HG02870 (cell line): ENCODE measurements around the gene EDN3.

Experiments used
- ATAC-seq: cut with Tn5 transposase; IDR thresholded peaks from one replicate; pipeline ENCODE4 v1.9.1; 2021; ENCODE audit warnings: mild to moderate bottlenecking, moderate library complexity; ENCODE audit not compliant: unreplicated experiment

The EDN3 gene

DNA sequence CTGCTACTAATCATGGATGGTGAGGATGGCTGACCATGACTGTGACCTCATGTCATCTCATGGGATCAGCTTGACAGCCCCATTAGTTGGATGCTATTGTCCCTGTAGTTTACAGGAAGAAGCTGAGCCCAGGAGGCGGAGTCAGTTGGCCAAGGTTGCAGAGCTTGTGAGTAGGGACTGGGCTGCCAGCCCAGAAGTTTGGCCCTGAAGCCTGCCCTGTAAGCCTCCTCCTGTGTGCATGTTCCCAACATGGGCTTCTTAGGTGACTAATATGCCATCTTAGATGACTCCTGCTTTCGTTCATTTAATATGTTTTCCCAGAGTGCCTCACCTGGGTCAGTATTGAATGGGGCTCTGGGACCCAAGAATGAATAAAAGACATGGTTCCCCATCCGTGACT, 6.9 kb downstream of the EDN3 start:
- no peak for ATAC-seq

DNA sequence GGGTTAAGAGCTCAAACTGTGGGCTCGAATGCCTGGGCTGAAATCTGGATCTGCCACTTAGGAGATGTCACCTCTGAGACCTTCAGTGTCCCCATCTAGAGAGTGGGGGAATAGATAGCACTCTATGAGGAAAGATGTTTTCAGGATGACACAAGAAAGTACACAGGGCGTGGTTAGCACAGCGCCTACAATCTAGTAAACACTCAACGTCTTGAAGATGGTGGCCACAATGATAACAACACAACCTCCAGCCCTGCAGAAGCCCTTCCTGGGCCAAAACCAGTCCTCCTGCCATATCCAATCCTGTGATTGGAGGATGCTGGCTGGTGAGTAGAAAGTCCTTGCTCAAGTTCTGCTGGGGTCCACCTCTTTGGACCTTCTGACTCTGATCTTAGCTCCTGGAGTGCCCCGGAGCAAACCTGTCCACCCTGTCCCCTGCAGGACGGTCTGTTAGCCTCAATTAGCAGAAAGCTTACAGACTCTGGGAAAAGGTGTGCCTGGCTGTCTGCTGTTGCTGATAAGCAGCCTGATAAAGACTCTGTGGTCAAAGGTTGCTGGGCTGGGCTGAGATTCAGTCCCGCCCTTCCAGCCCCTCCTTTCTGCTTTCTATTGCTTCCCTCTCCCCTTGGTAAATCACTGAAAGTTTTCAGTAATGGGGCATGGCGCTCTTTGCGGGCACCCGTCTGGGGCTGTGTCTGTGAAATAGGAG, 8.2 kb downstream of the EDN3 start:
- ATAC-seq: no peak

DNA sequence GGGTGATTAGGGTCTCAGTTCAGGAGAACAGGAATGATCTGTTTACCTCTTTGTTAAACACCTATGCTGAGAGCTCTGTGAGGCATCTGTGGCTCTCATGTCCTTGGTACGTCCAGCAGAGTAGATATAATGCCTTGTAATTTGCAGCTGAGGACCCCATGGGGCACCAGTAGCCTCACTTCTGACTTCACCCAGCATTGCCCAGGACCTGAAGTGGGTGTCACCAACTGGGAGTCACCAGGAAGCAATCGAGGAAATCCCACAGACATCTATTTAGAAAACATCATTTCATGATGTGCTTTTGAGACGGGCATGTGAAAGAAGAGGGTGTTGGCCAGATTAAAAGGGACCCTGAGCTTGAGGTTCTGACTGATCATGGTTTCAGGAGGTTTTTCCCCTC, 8.8 kb downstream of the EDN3 start:
- no peak for ATAC-seq

DNA sequence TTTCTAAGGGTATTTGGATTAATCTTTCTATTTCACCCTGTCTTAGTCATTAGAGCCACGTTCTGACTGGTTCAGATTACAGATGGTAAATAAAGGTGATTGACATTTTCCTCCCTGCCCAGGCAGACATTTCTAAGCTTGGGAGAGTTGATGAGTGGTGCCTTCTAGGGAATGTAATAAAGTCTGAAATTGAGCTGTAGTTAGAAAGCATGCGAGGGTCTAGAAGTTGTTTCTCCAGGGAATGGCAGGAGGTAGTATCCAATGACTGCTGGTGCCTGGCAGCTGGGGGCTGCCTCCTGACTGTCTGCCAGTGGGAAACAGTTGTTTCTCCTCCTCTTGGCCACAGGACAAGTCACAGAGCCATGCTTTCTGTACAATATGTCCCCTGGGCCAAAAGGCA, 14.6 kb downstream of the EDN3 start:
- no peak for ATAC-seq

DNA sequence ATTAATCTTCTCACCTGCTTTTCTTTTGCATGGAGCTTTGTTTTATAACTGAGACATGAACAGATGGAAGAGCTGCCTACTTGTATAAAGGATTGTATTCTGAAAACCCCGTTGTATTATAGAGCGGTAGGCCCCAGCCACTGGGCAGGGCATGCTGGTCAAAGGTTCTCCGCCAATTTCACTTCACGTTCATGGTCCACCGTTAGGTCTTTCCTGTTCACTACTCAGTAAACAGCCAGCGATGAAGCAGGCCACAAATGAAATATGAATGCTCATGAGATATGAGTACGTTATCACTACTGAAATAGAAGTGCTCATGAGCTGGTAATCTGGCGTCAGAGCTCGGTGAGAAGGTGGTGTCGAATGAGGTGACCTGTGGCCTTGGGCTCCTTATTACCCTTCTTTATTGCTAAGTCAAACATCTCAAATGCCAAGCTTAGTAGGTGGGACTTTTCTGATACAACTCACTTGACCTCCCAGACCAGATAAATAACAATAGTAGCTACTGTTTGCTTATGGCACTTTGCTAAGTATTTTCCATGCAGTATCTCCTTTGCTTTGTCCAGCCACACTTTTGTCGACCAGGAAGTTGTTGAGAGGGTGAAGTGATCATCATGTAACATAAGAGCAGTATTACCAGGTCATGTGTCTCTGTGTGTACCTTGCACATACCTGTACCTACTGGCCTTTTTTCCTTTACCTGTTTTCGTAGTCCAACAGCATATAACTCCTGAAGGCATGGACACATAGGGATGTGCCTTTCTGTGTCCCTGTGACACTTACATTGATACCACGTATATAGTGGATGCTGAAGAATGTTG, 16.7 kb downstream of the EDN3 start:
- ATAC-seq: no peak

DNA sequence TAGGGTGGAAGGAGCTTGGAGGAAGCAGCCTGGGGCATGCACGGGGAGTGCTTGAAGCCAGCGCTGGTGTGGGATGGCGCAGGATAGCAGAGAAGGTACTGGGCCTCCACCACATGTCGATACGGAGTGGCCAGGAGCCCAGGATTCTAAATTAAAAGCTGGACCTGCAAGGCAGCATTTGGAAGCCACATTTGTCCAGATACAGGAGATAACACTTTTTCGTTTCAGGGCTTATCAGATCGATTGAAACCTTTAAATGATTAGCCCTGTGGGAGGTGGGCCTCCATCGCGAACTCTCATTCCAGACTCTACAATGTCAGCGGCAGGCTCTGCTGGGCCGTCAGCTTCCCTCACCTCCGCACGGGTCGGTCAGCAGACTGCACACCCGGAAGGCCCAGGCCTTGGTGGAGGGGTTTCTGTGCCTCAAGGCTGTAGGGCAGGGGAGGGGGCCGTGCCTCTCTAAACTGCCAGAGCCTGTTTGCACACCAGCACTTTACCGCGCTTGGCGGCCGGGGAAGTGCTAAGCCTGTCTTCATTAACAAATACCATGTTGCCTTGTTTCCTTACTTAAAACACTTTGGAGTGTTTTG, 17.9 kb downstream of the EDN3 start:
- no peak for ATAC-seq

DNA sequence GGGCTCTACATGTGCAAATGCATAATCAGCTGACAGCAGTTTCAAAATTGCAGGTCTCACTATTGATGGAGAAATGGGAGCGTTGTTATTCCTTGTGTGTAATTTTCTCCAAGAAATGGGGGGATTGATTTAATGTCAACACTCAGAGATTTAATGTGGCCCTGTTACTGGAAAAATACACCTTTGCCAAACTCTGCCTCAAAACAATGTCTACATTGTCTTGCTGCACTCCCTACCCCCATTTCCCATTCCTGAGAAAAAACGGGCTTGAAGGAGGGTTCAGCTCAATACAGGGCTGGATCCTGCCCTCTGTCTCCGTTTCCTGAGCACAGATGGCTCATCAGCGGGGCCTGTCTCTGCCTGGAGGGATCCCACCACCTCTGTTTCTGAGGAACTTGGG, 18.4 kb downstream of the EDN3 start:
- ATAC-seq: no peak

DNA sequence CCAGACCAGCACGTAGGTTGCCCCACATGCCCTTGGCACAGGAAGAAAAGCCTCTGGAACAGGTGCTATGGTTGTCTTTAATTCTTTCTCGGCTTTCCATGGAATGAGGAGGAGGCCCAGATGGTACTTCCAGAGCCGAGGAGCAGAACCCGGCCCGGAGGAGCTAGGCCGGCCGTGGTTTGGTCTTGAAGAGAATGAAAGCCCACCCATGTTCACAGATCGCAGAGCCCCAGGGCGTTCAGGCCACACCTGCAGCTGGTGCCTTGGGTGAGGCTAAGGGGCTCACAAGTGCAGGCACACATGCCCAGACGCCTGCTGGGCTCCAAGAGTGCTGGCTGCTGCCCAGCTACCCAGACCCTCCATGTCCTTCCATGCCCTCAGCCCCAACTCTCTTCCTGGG, 20.0 kb downstream of the EDN3 start:
- no peak for ATAC-seq

DNA sequence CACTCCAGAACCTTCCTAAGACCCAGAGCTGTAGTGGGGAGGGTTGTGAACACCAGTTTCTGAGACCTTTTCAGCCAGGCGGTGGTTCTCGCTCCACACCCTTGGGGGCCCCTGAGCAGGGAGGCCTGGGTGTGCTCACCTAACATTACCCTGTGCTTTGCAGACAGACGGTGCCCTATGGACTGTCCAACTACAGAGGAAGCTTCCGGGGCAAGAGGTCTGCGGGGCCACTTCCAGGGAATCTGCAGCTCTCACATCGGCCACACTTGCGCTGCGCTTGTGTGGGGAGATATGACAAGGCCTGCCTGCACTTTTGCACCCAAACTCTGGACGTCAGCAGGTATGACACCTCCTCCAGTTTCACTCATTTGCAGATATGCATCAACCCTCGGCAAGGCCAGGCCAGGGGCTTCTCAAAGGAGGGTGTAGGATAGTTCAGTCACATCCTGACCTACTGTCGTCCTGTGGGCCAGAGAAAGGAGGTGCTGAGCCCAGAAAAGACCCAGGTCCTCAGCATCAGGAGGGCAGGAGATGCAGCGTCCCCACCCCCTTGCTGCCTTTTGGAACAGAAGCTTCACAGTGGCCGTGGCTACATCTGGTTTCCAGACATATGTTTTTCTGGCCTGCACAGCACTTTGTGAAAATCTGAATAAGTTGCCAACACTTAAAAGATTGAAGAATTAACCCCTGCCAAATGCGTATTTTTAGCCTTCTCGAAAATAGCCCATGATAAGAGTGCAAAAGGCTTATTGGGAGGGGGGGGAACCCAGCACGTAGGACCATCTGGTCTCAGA, 20.6 kb downstream of the EDN3 start:
- no peak for ATAC-seq

DNA sequence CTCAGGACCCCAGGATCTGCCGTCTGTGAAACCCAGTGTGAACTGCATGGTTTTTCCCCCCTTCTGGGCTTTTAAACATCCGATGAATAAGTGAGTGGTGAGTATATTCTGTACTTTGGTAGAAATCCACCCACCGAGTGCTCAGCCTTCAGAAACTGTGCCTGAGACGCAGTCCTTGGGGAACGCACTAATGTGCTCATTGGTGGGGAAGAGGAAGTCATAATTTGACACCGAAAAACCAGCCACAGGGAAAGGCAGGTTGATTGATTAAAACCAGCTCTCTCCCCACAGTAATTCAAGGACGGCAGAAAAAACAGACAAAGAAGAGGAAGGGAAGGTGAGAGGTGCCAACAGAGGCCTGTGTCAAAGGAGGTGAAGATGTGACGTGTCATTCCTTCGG, 21.7 kb downstream of the EDN3 start:
- no peak for ATAC-seq

DNA sequence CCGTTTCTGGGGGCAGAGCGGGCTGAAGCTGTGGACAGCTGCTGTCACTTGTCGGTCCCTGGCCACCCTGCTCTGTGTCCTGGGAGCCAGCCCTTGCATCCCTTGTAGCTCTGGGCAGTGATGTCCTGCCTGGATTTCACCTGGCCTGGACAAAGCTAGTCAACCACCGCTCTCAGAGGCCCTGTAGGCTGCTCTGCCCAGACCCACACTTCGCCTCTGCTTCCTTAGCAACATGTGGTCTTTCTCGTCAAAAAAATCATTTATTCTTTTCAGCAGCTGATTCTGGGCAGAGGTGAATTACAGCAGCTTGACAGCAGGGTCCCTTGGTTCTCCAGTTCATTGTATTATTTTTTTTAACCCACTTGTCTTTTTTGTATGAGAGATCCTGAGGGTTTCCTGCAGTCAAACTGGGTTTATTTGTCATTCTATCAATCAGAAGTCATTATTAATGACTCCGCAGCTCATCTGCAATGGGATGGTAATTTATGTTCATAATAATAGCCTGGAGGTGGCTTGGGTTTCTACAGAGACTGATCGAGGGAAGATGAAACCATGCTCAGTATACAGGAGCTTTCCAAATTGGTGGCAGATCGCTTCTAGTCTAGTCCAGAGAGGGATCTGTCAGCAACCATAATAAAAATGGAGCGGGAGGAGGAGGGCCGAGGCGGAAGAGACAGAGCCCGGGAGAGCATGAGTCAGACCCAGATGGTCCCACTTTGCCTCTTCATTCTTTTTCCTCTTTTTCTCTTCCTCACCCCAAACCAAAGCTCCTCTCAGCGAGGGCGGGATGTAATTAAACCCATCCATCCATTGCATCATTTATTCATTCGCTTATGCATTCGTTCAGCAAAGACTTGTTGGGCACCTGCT, 22.4 kb downstream of the EDN3 start:
- ATAC-seq: no peak

DNA sequence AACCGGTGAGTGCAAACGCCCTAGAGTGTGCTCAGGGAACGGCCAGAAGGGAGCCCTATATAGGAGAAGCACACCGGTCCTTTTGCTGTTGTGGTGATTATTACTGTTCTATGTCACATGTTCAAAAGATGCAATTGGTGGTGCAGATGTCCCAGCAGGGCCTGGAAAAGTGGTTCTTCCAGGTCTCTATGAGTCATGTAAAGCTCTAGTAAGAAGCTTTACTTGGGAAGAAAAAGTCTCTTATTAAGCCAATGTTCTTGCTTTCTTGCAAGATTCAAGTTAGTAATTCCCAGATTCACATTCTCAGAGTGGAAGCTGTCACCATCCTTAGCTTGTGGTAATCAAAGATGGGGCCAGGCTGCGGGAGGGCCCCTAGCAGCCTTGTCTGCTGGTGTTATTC, 23.3 kb downstream of the EDN3 start:
- ATAC-seq: no peak

DNA sequence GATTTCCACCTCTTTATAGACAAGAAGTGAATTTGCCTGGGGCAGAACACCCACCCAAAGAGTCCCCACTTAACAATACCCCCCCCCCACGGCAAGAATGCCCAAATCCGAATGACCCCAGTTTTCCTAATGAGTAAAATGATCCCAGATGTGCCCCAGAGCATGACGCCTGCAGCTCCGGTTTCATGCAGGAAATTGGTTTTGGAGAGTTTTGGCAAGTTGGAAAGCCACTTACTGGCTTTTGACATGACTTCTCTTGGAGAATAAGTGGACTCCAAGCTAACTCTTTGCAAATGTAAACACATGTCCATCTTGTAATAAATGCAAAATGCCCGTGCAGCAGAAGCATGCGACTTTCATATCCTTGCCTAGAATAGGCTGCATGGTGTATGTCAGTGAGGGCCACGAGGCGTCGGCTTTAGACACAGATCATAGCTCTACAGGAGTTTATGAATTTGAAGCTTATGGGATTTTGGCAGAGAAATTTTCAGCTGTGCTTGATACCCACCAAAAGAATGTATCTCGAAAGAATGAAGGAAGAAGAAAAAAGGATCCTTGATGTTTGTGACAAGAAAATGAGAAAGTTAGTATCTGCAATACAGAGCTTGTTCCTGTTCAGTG, 24.2 kb downstream of the EDN3 start:
- no peak for ATAC-seq

DNA sequence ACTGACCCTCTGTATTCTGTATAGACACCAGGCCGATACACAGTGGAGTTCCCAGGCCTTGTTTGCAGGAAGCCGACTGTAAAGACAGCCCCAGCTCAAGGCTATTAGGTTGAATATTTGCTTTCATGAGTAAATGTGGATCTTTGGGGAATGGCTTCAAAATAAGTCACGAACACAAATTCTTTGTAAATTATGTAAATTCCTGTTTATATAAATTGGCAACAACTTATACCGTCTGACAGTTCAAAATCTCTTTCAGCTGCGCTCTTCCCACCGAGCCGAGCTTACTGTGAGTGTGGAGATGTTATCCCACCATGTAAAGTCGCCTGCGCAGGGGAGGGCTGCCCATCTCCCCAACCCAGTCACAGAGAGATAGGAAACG, 24.7 kb downstream of the EDN3 start:
- no peak for ATAC-seq

DNA sequence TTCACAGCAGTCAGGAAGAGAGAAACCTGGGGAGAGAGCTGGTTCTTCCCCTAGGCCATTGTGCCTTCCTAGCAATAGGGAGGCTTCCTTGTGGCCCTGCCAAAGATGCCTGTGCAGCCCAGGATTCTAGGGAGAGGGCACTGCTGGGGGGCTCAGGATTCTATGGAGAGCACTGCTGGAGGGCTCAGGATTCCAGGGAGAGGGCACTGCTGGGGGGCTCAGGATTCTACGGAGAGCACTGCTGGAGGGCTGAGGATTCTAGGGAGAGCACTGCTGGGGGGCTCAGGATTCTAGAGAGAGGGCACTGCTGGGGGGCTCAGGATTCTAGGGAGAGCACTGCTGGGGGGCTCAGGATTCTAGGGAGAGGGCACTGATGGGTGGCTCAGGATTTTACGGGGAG, 25.8 kb downstream of the EDN3 start:
- no peak for ATAC-seq

DNA sequence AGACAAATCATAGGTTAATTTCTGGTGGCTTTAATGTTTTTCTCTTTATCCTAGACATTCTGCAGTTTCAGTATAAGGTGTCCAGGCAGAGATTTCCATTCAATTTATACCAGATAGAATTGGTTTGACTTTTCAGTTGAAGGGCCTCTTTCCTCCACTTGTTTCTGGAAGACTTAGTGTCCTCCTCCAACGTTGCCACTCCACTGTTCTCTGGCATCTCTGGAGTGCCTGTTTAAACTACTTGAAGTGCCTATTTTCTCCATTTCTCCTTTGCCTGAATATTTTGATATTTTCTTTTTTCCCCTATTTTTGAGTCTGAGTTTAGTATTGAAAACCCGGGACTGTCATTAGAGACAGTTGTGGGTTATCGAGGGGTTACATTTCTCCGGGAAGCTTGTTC, 27.7 kb downstream of the EDN3 start:
- no peak for ATAC-seq

DNA sequence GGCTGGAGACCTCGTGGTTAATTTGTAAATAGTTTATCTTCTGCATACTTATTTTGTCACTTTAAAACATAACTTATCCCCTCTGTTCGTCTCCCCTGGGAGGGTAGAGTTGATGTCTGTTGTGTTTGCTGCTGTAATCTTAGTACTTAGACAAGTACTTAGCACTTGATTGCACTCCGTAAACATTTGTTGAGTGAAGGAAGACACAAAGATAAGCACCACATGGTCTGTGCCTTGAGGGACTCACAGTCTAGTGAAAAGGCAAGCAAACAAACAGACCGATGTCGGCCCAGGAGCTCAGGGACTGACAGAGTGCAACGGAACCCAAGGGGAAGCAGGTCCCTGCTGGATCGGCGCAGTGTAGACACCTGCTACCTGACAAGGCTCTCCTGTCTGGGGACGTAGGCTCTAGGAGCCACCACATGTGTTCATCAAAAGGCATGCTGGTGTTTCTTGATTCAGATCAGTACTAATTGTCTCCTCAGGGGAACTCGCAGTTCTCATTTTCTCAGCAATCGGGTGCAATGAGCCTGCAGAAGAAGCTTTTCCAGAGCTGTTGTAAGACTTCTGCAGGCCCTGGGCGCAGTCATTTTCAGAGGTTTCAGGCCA, 31.4 kb downstream of the EDN3 start:
- ATAC-seq: no peak

DNA sequence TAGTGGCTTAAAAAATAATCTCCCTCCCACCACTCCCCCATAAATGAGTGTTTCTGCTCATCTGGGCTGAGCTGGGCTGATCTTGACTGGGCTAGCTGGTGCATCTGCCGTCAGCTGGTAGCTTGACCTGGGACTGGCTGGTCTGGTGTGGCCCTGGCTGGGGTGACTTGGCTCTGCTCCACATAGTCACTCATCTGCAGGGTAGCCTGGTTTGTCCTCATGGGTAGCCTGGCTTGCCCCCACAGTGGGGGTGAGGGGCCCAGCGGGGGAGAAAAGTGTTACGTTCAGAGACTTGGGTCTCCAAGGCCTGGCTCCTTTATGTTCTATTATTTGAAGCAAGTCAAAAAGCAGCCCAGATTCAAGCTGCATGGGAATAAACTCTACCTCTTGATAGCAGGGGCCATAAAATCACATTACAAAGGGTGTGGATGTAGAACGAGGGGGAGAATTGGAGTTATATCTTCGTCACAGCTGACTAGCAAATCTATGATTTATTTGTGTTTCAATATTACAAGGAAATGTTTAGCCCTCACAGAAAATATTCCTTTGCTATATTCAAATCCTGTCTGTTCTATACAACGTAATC, 32.9 kb downstream of the EDN3 start:
- ATAC-seq: no peak

DNA sequence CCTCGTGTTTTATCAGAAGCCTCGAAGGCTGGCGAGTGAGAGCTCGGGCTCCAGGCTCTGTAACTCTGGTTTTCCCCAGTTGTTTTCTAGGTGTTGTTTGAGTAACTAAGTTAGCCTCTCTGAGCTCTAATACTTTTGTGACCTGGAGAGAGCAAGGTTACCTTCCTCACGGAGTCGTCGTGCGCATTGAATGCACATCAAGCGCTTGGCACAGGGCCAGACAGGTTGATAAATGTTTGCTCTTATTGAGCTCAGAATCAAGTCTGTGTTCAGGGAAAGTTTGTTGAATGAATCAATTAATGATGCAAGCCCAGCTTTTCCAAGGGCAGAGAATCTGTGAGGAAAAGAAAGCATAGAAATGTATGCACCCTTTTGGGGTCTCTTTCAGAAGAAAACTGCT, 33.5 kb downstream of the EDN3 start:
- ATAC-seq: no peak
